ENCODE data around the gene VPS39. TPM values are rescaled to one million over a fixed set of nuclear protein-coding genes. Genes with fewer than 3 reads are reported as not detected.

The VPS39 gene
- total and polyA plus RNA-seq, 2 of the 8 experiments (the other 6 are each of a cell fraction or from before 2014, with no cell fraction given) = 34.4 to 36.6 TPM

DNA sequence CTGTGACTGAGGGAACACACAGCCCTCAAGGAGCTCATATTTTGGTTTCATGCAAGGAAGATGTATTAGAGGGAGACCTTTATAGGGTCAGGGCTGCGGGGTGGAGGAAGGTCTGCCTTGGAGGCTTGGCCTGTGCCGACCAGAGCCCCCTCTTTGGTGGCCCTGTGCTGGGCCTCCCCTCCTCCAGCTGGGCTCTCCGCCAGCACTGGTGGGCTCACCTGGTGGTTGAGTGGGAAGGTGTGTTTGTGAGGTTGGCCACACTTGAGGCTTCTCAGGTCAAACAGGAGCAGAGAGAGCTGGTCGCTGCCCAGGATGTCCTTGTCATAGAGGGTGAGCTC, 54.3 kb downstream of the VPS39 start (continued):
- TF ChIP-seq JUN (IDR thresholded peaks at IDR 0.05; ENCODE audit: low read depth, low read length) = no peak
- TF ChIP-seq NRF1 (IDR thresholded peaks at IDR 0.05; ENCODE audit: low read depth, low read length) = no peak
- no peak for TF ChIP-seq JUND (IDR thresholded peaks at IDR 0.05; ENCODE audit: low read length)
- TF ChIP-seq BRCA1 (IDR thresholded peaks at IDR 0.05; ENCODE audit: low read depth, low read length) = no peak
- TF ChIP-seq RAD21 (IDR thresholded peaks at IDR 0.05 in 1 of 2, conservative IDR thresholded peaks at IDR 0.05 in 1 of 2; ENCODE audit: low read depth in 2 of 2, low read length in 2 of 2) = no peak
- TF ChIP-seq, protein P1, sequence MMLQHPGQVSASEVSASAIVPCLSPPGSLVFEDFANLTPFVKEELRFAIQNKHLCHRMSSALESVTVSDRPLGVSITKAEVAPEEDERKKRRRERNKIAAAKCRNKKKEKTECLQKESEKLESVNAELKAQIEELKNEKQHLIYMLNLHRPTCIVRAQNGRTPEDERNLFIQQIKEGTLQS (IDR thresholded peaks at IDR 0.05; ENCODE audit: insufficient read depth, low read depth, low read length) = no peak
